G401 (cell line): Measurements from ENCODE around the gene NT5M. TPM values are rescaled to one million over a fixed set of nuclear protein-coding genes. Genes with fewer than 3 reads are reported as not detected.
"Not testable (repeated sequence)": the region's sequence is repeated elsewhere in the genome, so short reads cannot be mapped to it uniquely, and the experiment has no call there.

ENCODE experiments used
- DNase-seq: peaks from one replicate; pipeline ENCODE4 v3.0.0-alpha.2; 2015; ENCODE audit warnings: low spot score
- in situ Hi-C: cut with HindIII; loops from 2 replicates; pipeline ENCODE4 v1.10.0; 2016; ENCODE audit warnings: low sequenced_read_pairs, mixed read lengths
- total RNA-seq: library from RNA; depleted of rRNA; stranded (reverse); fragments of >200 nt; shearing (Covaris generic); gene quantifications from 2 replicates; pipeline ENCODE4 v1.2.3, GENCODE V29; 2014; rRNA removed

The NT5M gene
- total RNA-seq: 1.4 and 3.8 TPM in 2 replicates

DNA sequence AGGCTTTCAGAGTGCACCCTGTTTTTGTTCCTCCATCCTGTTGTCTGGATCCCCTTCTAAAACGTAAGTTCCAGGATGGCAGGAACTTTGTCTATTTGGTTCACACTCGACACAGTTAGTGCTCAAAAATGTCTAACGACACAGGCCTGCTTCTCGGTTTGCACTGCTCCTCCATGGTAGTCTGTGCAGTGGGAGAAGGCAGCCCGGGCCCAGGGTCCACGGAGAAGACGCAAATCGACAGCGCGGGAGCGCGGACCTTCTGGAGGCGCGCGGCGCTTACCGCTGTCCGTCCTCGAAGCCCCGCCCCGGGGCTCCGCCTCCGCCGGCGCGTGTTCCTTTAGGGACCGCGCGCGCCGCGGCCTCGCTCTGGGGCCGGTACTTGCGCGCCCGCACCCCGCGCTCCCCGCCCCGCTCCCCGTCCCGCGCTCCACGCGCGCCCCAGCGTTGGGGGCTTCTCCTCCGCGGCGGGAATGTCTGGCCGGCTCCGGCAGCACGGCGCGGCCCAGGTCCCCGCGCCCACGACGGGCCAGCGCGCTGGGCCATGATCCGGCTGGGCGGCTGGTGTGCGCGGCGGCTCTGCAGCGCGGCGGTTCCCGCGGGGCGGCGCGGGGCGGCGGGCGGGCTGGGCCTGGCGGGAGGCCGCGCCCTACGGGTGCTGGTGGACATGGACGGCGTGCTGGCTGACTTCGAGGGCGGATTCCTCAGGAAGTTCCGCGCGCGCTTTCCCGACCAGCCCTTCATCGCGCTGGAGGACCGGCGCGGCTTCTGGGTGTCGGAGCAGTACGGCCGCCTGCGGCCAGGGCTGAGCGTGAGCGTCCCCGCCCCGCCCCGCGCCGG, at the start of gene NT5M:
Gene NT5M (plus strand): TSS at position 364 of the 837 bp plus-strand sequence. CDS start 178 bp downstream, at position 542.
- peak; percentile 83 for DNase-seq
- in situ Hi-C loops: no loop called here

DNA sequence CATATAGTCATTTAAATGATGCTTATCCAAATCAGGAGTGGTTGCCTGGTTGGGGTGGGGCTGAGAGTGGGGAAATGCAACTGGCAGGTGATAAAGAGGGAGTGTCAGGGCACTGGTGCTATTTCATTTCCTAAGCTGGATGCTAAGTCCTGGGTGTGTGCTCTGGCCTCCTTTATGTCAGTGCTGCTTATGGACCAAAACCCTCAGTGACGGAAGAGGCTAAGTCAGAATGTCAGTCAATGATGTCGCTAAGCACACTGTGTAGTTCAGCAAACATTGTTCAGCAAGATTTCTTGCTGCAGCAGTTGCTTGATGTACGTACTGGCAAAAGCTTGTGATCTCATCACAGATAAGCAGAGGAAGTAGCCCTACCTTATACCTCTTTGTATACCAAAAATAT, 49.8 kb upstream of the NT5M start:
- in situ Hi-C loops: no loop called here
- DNase-seq: no peak

GRCh38 chr17:17254036-17254435, 49.1 kb upstream of the NT5M start:
- in situ Hi-C loops: no loop called here
- no peak for DNase-seq

DNA sequence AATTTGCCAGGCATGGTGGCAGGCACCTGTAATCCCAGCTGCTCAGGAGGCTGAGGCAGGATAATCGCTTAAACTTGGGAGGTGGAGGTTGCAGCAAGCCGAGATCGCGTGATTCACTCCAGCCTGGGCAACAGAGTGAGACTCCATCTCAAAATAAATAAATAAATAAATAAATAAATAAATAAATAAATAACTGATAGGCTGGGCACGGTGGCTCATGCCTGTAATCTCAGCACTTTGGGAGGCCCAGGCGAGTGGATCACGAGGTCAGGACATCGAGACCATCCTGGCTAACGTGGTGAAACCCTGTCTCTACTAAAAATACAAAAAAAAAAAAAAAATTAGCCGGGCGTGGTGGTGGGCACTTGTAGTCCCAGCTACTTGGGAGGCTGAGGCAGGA, 47.5 kb upstream of the NT5M start:
- DNase-seq, in situ Hi-C loops: not testable (repeated sequence)

GRCh38 chr17:17256316-17256715, 46.9 kb upstream of the NT5M start:
- in situ Hi-C loops: no loop called here
- DNase-seq: no peak

DNA sequence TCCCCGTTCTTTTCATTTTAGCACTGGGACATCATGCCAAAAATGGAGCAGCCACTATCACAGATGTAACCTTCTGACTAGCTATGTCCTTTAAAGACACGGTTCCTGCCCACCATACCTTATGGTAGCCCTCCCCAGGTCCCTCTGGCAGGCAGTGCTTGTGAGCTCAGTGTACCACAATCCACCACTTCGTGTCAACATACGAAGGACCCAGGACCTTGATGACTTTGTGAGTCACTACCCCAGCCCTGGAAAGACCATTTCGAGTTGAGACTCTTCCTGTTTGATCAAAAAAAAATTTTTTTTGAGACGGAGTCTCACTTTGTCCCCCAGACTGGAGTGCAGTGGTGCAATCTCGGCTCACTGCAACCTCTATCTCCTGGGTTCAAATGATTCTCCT, 45.2 kb upstream of the NT5M start:
- no peak for DNase-seq
- in situ Hi-C loops: no loop called here

DNA sequence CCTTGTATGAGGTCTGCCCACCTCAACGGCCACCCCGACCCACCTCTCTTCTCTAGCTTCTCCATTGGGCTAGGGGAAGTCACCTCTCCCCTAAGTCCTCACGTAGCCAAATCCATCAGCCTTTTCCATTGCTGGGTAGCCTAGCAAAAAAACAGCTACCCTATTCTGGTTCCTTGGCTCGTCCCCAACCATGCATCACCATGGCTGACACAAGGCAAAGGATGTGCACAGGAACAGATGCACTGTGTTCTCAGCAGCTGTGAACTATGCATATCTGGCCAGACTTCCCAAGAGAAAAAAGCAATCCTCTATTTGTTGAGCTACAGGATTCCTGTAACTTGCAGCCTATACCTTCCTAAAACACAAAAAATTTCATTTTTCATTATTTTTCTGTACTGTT, 44.2 kb upstream of the NT5M start:
- in situ Hi-C loops: no loop called here
- DNase-seq: no peak

GRCh38 chr17:17264430-17264829, 38.7 kb upstream of the NT5M start:
- in situ Hi-C loops: no loop called here
- no peak for DNase-seq

DNA sequence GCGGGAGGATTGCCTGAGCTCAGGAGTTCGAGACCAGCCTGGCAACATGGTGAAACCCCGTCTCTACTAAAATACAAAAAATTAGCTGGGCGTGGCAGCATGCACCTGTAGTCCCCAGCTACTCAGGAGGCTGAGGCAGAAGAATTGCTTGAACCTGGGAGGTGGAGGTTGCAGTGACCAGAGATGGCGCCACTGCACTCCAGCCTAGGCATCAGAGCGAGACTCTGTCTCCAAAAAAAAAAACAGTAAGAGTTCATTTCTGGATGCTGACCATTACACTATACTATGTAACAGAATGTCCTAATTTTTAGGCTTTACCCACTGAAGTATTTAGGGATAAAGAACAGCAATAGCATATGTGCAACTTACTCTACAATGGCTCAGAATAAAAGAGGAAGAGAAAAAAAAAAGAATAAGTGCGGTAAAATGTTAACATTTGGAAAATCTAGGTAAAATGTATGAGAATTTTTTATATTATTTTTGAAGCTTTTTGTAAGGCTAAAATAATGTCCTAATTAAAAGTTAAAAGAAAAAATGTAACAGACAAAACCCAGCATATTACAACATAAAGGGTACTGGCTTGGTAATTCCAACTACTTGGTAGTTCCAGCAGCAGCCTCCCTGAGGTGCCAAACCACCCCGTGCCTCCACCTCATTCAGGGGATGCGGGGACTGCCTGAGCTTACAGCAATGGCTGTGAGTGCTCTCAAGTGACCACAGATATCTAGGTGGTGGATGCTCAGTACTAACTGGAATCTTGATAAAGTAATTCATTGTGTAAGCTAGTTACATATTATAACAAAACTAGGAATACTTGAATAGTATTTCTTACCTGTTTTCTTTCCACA, 33.0 kb upstream of the NT5M start:
- DNase-seq: no peak
- in situ Hi-C loops: no loop called here

DNA sequence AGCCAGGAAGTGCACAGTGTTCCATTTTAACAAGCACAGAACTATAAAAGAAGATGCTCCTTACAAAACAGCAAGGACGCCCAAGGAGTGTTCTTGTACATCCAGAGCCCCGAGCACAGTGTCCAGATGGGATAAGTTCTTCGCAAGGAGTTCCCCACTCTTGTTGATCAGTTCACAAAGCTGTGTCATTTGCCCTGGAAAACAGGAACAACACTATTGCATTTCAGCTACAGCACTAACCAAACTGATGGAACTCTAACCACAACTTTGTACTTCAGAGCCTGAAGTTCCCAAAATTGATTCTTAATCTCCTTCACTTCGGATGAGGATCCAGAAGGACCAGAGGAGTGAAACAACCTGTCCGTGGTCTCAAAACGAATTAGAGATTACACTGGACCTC, 27.2 kb upstream of the NT5M start:
- in situ Hi-C loops: no loop called here
- DNase-seq: peak; percentile 13

DNA sequence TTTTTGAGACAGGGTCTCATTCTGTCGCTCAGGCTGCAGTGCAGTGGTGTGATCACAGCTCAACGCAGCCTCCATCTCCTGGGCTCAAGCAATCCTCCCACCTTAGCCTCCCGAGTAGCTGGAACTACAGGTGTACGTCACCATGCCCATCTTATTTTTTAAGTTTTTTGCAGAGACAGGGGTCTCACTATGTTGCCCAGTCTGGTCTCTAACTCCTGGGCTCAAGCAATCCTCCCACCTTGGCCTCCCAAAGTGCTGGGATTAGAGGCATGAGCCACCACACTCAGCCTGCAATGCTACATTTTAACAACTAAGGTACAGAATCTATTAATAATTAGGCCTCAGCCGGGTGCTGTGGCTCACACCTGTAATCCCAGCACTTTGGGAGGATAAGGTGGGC, 25.7 kb upstream of the NT5M start:
- in situ Hi-C loops: not testable (repeated sequence)

DNA sequence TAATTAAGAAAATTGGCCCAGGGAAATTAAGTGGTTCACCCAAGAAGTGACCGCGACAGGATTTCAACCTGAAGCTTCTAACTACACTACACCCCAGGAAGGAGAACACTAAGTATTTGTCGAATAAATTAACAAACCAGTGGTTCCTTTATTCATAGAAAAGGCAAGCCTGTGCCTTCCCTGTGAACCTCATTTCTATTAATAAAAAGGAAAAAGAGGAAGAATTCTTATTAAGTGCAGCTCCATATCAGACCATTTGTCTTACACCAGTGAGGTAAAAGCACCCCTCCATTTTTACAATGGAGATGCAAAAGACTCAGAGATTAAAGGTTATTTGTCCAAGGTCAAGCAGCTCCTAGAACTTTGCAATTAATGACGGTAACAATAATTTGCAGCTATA, 23.9 kb upstream of the NT5M start:
- DNase-seq: no peak
- in situ Hi-C loops: no loop called here

More for the DNA sequence above, 25.7 kb upstream of the NT5M start:
- not testable (repeated sequence) for DNase-seq

- in situ Hi-C loops: no loop called here
- DNase-seq: peak; percentile 99
Observed at GRCh38 chr17:17280613-17281549, 22.3 kb upstream of the NT5M start, which contains the start of gene COPS3. Gene COPS3 (minus strand): TSS chr17:17281246. CDS start chr17:17281186, 60 bp downstream.

- DNase-seq: no peak
- in situ Hi-C loops: no loop called here
Observed at GRCh38 chr17:17285951-17286350, 17.2 kb upstream of the NT5M start.

GRCh38 chr17:17289086-17289485, 14.1 kb upstream of the NT5M start:
- in situ Hi-C loops: no loop called here
- DNase-seq: no peak

- in situ Hi-C loops: no loop called here
- no peak for DNase-seq
Observed at GRCh38 chr17:17289701-17290100, 13.5 kb upstream of the NT5M start.

GRCh38 chr17:17295141-17295540, 8.0 kb upstream of the NT5M start:
- DNase-seq: no peak
- in situ Hi-C loops: no loop called here

- in situ Hi-C loops: no loop called here
- DNase-seq: no peak
Observed at GRCh38 chr17:17297217-17297616, 6.0 kb upstream of the NT5M start.

GRCh38 chr17:17298108-17298507, 5.1 kb upstream of the NT5M start:
- no peak for DNase-seq
- in situ Hi-C loops: no loop called here
